SK-N-SH treated with all-trans-retinoic acid at 6 μM for 48 hours (cell line): ENCODE measurements around the gene PPP1R18.

Experiments
- ATAC-seq: fragments of 200-7000 bp; cut with Tn5 transposase; 3 replicates; pipeline ENCODE4 v1.9.1; 2020; ENCODE audit warnings: mild to moderate bottlenecking, moderate library complexity
- BACH2 ChIP-seq: fragments of 250-450 bp; sonication (Bioruptor Pico); IDR thresholded peaks from 2 replicates; pipeline ENCODE4 v1.9.0; 2021; ENCODE audit warnings: mild to moderate bottlenecking, borderline replicate concordance
- ESRRG ChIP-seq: fragments of 250-450 bp; sonication (Bioruptor Pico); IDR thresholded peaks from 2 replicates; pipeline ENCODE4 v1.6.1; 2021; ENCODE audit warnings: mild to moderate bottlenecking
- GLIS3 ChIP-seq: fragments of 250-450 bp; sonication (Bioruptor Pico); IDR thresholded peaks from 2 replicates; pipeline ENCODE4 v1.5.0; 2020; ENCODE audit warnings: mild to moderate bottlenecking, moderate library complexity
- OSR1 ChIP-seq: fragments of 250-450 bp; sonication (Bioruptor Pico); IDR thresholded peaks from 2 replicates; pipeline ENCODE4 v1.8.0; 2022; ENCODE audit warnings: moderate library complexity, mild to moderate bottlenecking, inconsistent platforms
- PATZ1 ChIP-seq: fragments of 250-450 bp; sonication (Bioruptor Pico); IDR thresholded peaks from 2 replicates; pipeline ENCODE4 v1.8.0; 2020; ENCODE audit warnings: mild to moderate bottlenecking, moderate library complexity, borderline replicate concordance
- PPARA ChIP-seq: fragments of 250-450 bp; sonication (Bioruptor Pico); IDR thresholded peaks from 2 replicates; pipeline ENCODE4 v1.5.0; 2020; ENCODE audit warnings: mild to moderate bottlenecking, borderline replicate concordance
- RARB ChIP-seq: fragments of 250-450 bp; sonication (Bioruptor Pico); IDR thresholded peaks from 2 replicates; pipeline ENCODE4 v1.8.0; 2021; ENCODE audit warnings: mild to moderate bottlenecking, moderate library complexity
- TCF4 ChIP-seq: fragments of 250-450 bp; sonication (Bioruptor Pico); IDR thresholded peaks from 2 replicates; pipeline ENCODE4 v1.8.0; 2021; ENCODE audit warnings: mild to moderate bottlenecking, moderate library complexity, borderline replicate concordance
- ZC3H10 ChIP-seq: fragments of 250-450 bp; sonication (Bioruptor Pico); IDR thresholded peaks from 2 replicates; pipeline ENCODE4 v1.5.1; 2021; ENCODE audit warnings: mild to moderate bottlenecking, moderate library complexity
- ZFP3 ChIP-seq: fragments of 250-450 bp; sonication (Bioruptor Pico); IDR thresholded peaks from 2 replicates; pipeline ENCODE4 v1.5.0; 2020; ENCODE audit warnings: mild to moderate bottlenecking, moderate library complexity
- ZNF565 ChIP-seq: fragments of 450-650 bp; formaldehyde crosslinking; conservative IDR thresholded peaks from 2 replicates; pipeline ENCODE4 v1.5.0; 2020; ENCODE audit warnings: low read depth, mild to moderate bottlenecking, moderate library complexity
- ZNF70 ChIP-seq: fragments of 450-650 bp; formaldehyde crosslinking; IDR thresholded peaks from 2 replicates; pipeline ENCODE4 v1.5.0; 2020; ENCODE audit warnings: mild to moderate bottlenecking, moderate library complexity
- ZNF8 ChIP-seq: fragments of 450-650 bp; formaldehyde crosslinking; IDR thresholded peaks from 2 replicates; pipeline ENCODE4 v1.5.0; 2020; ENCODE audit warnings: mild to moderate bottlenecking, moderate library complexity
- TF ChIP-seq, protein P1 (sequence below): fragments of 250-450 bp; sonication (Bioruptor Pico); IDR thresholded peaks from 2 replicates; pipeline ENCODE4 v1.5.1; 2020; ENCODE audit warnings: low read depth, mild to moderate bottlenecking, moderate library complexity
- TF ChIP-seq, protein P2 (sequence below): fragments of 250-450 bp; sonication (Bioruptor Pico); IDR thresholded peaks from 2 replicates; pipeline ENCODE4 v1.5.1; 2021; ENCODE audit warnings: mild to moderate bottlenecking, moderate library complexity
- TF ChIP-seq, protein P3 (sequence below): fragments of 250-450 bp; sonication (Bioruptor Pico); IDR thresholded peaks from 2 replicates; pipeline ENCODE4 v1.8.0; 2021; ENCODE audit warnings: low read depth, mild to moderate bottlenecking, moderate library complexity, borderline replicate concordance

The PPP1R18 gene

DNA sequence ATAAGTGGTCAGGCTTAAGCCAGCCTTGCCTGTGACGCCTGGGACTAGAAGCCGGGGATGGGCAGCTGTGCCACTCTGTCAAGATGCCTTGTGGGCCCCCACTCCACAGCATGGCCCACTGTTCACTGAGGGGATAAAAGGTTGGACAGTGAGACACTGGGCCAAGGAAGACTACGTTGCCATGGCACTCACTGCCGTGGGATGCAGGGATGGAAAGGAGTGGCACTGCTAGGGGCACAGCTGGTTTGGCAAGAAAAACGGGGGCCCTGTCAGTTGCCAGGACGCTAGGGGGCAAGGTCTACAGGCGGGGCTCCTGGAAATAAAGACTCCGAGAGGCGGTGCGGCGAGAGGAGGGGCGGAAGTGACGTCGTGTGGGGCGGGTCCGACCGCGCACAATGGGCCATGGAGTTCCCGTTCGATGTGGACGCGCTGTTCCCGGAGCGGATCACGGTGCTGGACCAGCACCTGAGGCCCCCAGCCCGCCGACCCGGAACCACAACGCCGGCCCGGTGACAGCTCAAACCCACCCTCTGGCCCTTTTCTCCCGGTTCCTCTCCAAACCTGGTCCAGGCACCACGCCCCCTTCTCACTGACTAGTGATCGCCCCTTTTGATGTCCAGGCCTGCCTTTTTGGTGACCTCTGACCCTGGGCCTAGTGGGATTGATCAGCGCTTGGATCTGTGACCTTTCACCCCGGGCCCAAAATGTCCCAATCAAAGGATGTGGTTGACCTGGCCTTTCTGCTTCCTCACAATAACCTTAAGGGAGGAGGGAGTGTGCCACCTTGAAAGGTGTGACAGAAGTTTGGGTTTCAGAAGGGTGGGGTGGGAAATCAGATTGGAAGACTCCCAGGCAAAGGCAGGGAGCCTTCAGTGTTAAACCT, 59.7 kb downstream of the PPP1R18 start, which contains the start of gene ATAT1:
ATAT1 (plus strand) TSS at position 391 of the 883 bp plus-strand sequence.
- no peak for TF ChIP-seq TCF4 (CRISPR knock-in tag)
- TF ChIP-seq OSR1 (CRISPR knock-in tag) = no peak
- no peak for TF ChIP-seq ZNF8 (CRISPR knock-in tag)
- no peak for TF ChIP-seq PATZ1
- TF ChIP-seq ZNF565 = no peak
- no peak for TF ChIP-seq ZC3H10 (CRISPR knock-in tag)
- TF ChIP-seq RARB (CRISPR knock-in tag) = no peak
- TF ChIP-seq GLIS3 (CRISPR knock-in tag) = no peak; the same call in 1 of the 2 replicates
- TF ChIP-seq ZNF70 = no peak
- no peak for TF ChIP-seq ZFP3 (CRISPR knock-in tag)
- TF ChIP-seq BACH2 (CRISPR knock-in tag) = no peak
- TF ChIP-seq, protein P1, sequence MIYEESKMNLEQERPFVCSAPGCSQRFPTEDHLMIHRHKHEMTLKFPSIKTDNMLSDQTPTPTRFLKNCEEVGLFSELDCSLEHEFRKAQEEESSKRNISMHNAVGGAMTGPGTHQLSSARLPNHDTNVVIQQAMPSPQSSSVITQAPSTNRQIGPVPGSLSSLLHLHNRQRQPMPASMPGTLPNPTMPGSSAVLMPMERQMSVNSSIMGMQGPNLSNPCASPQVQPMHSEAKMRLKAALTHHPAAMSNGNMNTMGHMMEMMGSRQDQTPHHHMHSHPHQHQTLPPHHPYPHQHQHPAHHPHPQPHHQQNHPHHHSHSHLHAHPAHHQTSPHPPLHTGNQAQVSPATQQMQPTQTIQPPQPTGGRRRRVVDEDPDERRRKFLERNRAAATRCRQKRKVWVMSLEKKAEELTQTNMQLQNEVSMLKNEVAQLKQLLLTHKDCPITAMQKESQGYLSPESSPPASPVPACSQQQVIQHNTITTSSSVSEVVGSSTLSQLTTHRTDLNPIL (CRISPR knock-in tag) = no peak
- no peak for TF ChIP-seq ESRRG (CRISPR knock-in tag)
- no peak for TF ChIP-seq PPARA (CRISPR knock-in tag)
- TF ChIP-seq, protein P2, sequence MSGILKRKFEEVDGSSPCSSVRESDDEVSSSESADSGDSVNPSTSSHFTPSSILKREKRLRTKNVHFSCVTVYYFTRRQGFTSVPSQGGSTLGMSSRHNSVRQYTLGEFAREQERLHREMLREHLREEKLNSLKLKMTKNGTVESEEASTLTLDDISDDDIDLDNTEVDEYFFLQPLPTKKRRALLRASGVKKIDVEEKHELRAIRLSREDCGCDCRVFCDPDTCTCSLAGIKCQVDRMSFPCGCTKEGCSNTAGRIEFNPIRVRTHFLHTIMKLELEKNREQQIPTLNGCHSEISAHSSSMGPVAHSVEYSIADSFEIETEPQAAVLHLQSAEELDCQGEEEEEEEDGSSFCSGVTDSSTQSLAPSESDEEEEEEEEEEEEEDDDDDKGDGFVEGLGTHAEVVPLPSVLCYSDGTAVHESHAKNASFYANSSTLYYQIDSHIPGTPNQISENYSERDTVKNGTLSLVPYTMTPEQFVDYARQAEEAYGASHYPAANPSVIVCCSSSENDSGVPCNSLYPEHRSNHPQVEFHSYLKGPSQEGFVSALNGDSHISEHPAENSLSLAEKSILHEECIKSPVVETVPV (CRISPR knock-in tag) = no peak
- TF ChIP-seq, protein P3, sequence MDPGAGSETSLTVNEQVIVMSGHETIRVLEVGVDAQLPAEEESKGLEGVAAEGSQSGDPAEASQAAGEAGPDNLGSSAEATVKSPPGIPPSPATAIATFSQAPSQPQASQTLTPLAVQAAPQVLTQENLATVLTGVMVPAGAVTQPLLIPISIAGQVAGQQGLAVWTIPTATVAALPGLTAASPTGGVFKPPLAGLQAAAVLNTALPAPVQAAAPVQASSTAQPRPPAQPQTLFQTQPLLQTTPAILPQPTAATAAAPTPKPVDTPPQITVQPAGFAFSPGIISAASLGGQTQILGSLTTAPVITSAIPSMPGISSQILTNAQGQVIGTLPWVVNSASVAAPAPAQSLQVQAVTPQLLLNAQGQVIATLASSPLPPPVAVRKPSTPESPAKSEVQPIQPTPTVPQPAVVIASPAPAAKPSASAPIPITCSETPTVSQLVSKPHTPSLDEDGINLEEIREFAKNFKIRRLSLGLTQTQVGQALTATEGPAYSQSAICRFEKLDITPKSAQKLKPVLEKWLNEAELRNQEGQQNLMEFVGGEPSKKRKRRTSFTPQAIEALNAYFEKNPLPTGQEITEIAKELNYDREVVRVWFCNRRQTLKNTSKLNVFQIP = no peak
- TF ChIP-seq, all 23 proteins: peak for 0
- peak; percentile 98 for ATAC-seq
